Mesodermal cell (in vitro differentiated cells): ENCODE data around the gene LIPT1.

ENCODE experiments used
- H3K27ac ChIP-seq: 2 replicates; pipeline ENCODE4 v1.7.0; 2013; ENCODE audit warnings: mild to moderate bottlenecking, low read depth, low read length, moderate library complexity; ENCODE audit not compliant: severe bottlenecking
- H3K36me3 ChIP-seq: 2 replicates; pipeline ENCODE4 v1.7.1; 2013; ENCODE audit warnings: mild to moderate bottlenecking, low read length, moderate library complexity; ENCODE audit not compliant: control insufficient read depth, insufficient read depth
- H3K4me1 ChIP-seq: one replicate; pipeline ENCODE4 v1.7.1; 2013; ENCODE audit warnings: mild to moderate bottlenecking, low read length; ENCODE audit not compliant: insufficient read depth, control insufficient read depth, poor library complexity, severe bottlenecking
- H3K4me3 ChIP-seq: 2 replicates; pipeline ENCODE4 v1.7.0; 2013; ENCODE audit warnings: low read length, control low read depth, mild to moderate bottlenecking; ENCODE audit not compliant: insufficient read depth, poor library complexity, severe bottlenecking; ENCODE audit errors: extremely low read depth
- H3K9me3 ChIP-seq: 2 replicates; pipeline ENCODE4 v1.7.1; 2013; ENCODE audit warnings: mild to moderate bottlenecking, low read length, moderate library complexity; ENCODE audit not compliant: control insufficient read depth
- WGBS, 2 experiments: methylation state at CpG; one replicate each; pipeline ENCODE4 v1.1.5; 2013; ENCODE audit warnings: missing lambda C conversion rate in 2 of 2; ENCODE audit not compliant: insufficient coverage in 2 of 2; 5-methylcytosine and 5-hydroxymethylcytosine counted together

The LIPT1 gene

DNA sequence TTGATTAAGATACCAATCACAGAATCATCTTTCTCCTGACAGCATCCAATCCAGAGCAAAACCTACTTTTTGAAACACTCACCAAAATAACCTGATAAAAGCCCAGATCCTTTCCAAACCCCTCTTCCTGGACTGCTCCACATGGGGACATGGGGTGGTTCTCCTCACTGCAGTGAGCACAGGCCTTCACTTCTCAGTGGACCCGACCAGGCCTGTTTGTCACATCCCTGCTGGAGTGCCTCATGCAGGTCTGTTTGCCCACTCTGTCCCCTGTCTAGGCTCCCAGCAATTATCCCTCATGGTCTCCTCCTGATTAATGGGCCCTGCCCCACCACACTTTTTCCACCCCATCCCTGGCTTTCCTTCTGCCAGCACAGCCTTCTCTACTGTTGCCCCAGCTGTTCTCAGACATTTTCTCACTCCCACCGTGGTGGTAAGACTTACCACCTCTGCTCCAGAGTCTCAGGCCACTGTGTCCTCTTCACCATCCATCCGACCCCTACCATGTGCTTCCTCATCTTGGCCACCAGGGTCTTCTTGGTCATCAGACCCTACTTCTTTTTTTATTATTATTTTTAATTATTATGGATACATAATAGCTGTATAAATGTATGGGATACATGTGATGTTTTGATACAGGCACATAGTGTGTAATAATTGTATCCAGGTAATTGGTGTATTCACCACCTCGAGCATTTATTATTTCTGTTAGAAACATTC, 47.4 kb downstream of the LIPT1 start:
- Histone ChIP-seq H3K4me3 (no peak overlapping the region), H3K36me3 (peaks cover 26% of the 10 kb centered on the region), H3K9me3 (no peaks in the 10 kb centered on the region), H3K4me1 (no peaks in the 10 kb centered on the region), H3K27ac (no peak overlapping the region)
- 89 to 100% methylated on average over 1 to 3 of the region's 4 CpGs for WGBS, 2 experiments

DNA sequence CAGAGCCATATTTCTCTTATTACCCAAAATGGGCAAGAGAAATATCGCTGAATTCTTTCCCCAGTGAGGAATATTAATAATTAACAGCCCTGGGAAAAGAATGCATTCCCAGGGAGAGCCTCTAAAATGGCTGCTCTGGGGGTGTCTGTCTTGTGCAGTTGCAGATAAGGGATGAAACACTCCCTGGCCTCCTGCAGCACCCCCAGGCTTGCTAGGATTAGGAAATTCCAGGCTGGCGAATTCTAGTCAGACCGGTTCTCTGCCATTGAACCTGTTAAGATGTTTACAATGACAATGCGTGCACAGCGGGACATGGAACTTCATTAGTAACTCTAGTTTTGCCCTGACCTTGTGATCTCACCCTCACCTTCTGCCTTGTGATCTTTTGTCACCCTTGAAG, 50.7 kb downstream of the LIPT1 start:
- Histone ChIP-seq H3K36me3 (peaks cover 10% of the 10 kb centered on the region), H3K9me3 (no peaks in the 10 kb centered on the region), H3K4me3 (no peak overlapping the region), H3K4me1 (no peaks in the 10 kb centered on the region), H3K27ac (no peak overlapping the region)
- 73 to 91% methylated on average over 4 of the region's 5 CpGs for WGBS, 2 experiments
